Right atrium auricular region (tissue), 2 donors: ENCODE data around the gene ZNF728. TPM values are rescaled to one million over a fixed set of nuclear protein-coding genes. Genes with fewer than 3 reads are reported as not detected.
"Not testable (repeated sequence)": the region's sequence is repeated elsewhere in the genome, so short reads cannot be mapped to it uniquely, and the experiment has no call there.

Experiments used
- DNase-seq: peaks from one replicate; pipeline ENCODE4 v3.0.0-alpha.2; 2019; ENCODE audit warnings: low spot score
- H3K27ac ChIP-seq, 2 donors: fragments of 200-600 bp; sonication (generic); 1 replicate in 1 of 2; 2 replicates in 1 of 2; pipeline ENCODE4 v1.5.1; 2016 to 2019
- H3K27me3 ChIP-seq, 2 donors: fragments of 200-600 bp; sonication (generic); one replicate each; pipeline versions ENCODE4 v1.5.1 to v1.6.0; 2017 to 2019
- H3K36me3 ChIP-seq: fragments of 200-600 bp; sonication (generic); one replicate; pipeline ENCODE4 v1.5.1; 2016
- H3K4me1 ChIP-seq, 2 donors: fragments of 200-600 bp; sonication (generic); one replicate each; pipeline versions ENCODE4 v1.5.1 to v1.6.0; 2017 to 2019
- H3K4me3 ChIP-seq, 2 donors: fragments of 200-600 bp; sonication (generic); 1 replicate in 1 of 2; 2 replicates in 1 of 2; pipeline ENCODE4 v1.5.1; 2017 to 2019; ENCODE audit warnings: mild to moderate bottlenecking in 1 of 2, moderate library complexity in 1 of 2
- H3K9me3 ChIP-seq, 2 donors: fragments of 200-600 bp; sonication (generic); one replicate each; pipeline ENCODE4 v1.5.1; 2019
- total RNA-seq, 2 donors: library from RNA; depleted of rRNA; stranded (reverse); fragments of >200 nt; gene quantifications; one replicate each; pipeline ENCODE4 v1.1.0, GENCODE V29; 2016
- TF ChIP-seq, protein P1 (sequence below), 2 donors: fragments of 200-600 bp; sonication (generic); IDR thresholded peaks; one replicate each; pipeline ENCODE4 v1.5.1; 2019; ENCODE audit warnings: antibody characterized with exemption in 2 of 2

ZNF728 gene
- total RNA-seq, 2 donors from 2014 or later = 4.1 to 4.4 TPM

GRCh38 chr19:22976248-22976647 is 26.7 kb downstream of the ZNF728 start:
- peaks cover 75 to 100% of the 10 kb centered on the region in 2 donors for H3K9me3 ChIP-seq

GRCh38 chr19:22975546-22976136 is 27.3 kb downstream of the ZNF728 start:
- H3K4me1 ChIP-seq, DNase-seq, H3K27me3 ChIP-seq, H3K4me3 ChIP-seq, H3K27ac ChIP-seq: not testable (repeated sequence)
- Histone ChIP-seq H3K9me3 (peaks cover 68 to 100% of the 10 kb centered on the region in 2 donors), H3K36me3 (peaks cover 55% of the 10 kb centered on the region)

More at GRCh38 chr19:22976248-22976647, 26.7 kb downstream of the ZNF728 start:
- TF ChIP-seq, protein P1, sequence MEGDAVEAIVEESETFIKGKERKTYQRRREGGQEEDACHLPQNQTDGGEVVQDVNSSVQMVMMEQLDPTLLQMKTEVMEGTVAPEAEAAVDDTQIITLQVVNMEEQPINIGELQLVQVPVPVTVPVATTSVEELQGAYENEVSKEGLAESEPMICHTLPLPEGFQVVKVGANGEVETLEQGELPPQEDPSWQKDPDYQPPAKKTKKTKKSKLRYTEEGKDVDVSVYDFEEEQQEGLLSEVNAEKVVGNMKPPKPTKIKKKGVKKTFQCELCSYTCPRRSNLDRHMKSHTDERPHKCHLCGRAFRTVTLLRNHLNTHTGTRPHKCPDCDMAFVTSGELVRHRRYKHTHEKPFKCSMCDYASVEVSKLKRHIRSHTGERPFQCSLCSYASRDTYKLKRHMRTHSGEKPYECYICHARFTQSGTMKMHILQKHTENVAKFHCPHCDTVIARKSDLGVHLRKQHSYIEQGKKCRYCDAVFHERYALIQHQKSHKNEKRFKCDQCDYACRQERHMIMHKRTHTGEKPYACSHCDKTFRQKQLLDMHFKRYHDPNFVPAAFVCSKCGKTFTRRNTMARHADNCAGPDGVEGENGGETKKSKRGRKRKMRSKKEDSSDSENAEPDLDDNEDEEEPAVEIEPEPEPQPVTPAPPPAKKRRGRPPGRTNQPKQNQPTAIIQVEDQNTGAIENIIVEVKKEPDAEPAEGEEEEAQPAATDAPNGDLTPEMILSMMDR (IDR thresholded peaks at IDR 0.05) = no peak
- Histone ChIP-seq H3K4me1 (no peaks in the 10 kb centered on the region), H3K36me3 (peaks cover 50% of the 10 kb centered on the region), H3K27me3 (no peaks in the 10 kb centered on the region), H3K4me3 (no peak overlapping the region), H3K27ac (no peak overlapping the region)
- DNase-seq = no peak

GRCh38 chr19:22945560-22945959 is 57.4 kb downstream of the ZNF728 start:
- no peak for DNase-seq
- Histone ChIP-seq H3K36me3 (no peaks in the 10 kb centered on the region), H3K4me3 (no peak overlapping the region), H3K27me3 (no peaks in the 10 kb centered on the region), H3K9me3 (peaks cover 4 to 60% of the 10 kb centered on the region in 2 donors), H3K4me1 (no peaks in the 10 kb centered on the region), H3K27ac (no peak overlapping the region)
- TF ChIP-seq, protein P1 (IDR thresholded peaks at IDR 0.05) = no peak

GRCh38 chr19:22935151-22935550 is 67.8 kb downstream of the ZNF728 start:
- Histone ChIP-seq H3K4me1 (no peaks in the 10 kb centered on the region), H3K4me3 (no peak overlapping the region), H3K27me3 (no peaks in the 10 kb centered on the region), H3K27ac (no peak overlapping the region), H3K36me3 (no peaks in the 10 kb centered on the region), H3K9me3 (no peaks in the 10 kb centered on the region)
- DNase-seq = no peak
- TF ChIP-seq, protein P1 (IDR thresholded peaks at IDR 0.05) = no peak

- DNase-seq, H3K36me3 ChIP-seq, H3K27ac ChIP-seq, H3K4me1 ChIP-seq, H3K4me3 ChIP-seq, H3K27me3 ChIP-seq, H3K9me3 ChIP-seq: not testable (repeated sequence)
These were observed 75.4 kb downstream of the ZNF728 start for GRCh38 chr19:22927576-22927975.

GRCh38 chr19:22925181-22925580 is 77.8 kb downstream of the ZNF728 start:
- not testable (repeated sequence) for H3K9me3 ChIP-seq

More at GRCh38 chr19:22925181-22925580, 77.8 kb downstream of the ZNF728 start:
- not testable (repeated sequence) for DNase-seq, H3K4me1 ChIP-seq, H3K36me3 ChIP-seq, H3K27me3 ChIP-seq, H3K27ac ChIP-seq, H3K4me3 ChIP-seq

Other genes starting within 250 kb of the ZNF728 start
- under 1 TPM in 1 of 2 donors, not detected in 1; 0.11 TPM for gene ZNF99, start 219.0 kb downstream of the ZNF728 start, total RNA-seq
- gene ZNF723, start 170.9 kb downstream of the ZNF728 start, total RNA-seq = not detected
- gene ZNF730, start 113.8 kb upstream of the ZNF728 start, total RNA-seq = not detected
- 1 to 10 TPM; 1.4 TPM for gene ZNF724, start 247.2 kb upstream of the ZNF728 start, total RNA-seq